ENCODE data around the gene PRKCE. TPM values are rescaled to one million over a fixed set of nuclear protein-coding genes. Genes with fewer than 3 reads are reported as not detected.

The PRKCE gene
- total RNA-seq, 1 experiment from 2014 or later: 14.8 TPM

- TF ChIP-seq CBX3 (IDR thresholded peaks at IDR 0.05; ENCODE audit: low read depth): no peak
These were observed 338.7 kb downstream of the PRKCE start (continued) for GRCh38 chr2:45990131-45990530.

GRCh38 chr2:45992021-45992740 is 340.7 kb downstream of the PRKCE start:
- DNase-seq (ENCODE audit: low read depth, low spot score): no peak
- Histone ChIP-seq H2AFZ (ENCODE audit: low read depth, low read length, poor library complexity, severe bottlenecking) (no peak overlapping the region), H3K4me3 (replicated peaks in 1 of 2; ENCODE audit: low read depth in 1 of 2, low read length in 2 of 2) (no peak overlapping the region), H4K20me1 (ENCODE audit: insufficient read depth) (no peaks in the 10 kb centered on the region), H3K4me1 (ENCODE audit: control insufficient read depth in 1 of 2, insufficient read depth in 2 of 2, low read length in 2 of 2) (peaks cover 0 to 21% of the 10 kb centered on the region in 2 experiments; a peak in 1 of 4 replicates), H3K36me3 (ENCODE audit: control insufficient read depth in 1 of 2, insufficient read depth in 2 of 2, low read length in 2 of 2) (no peaks in the 10 kb centered on the region), H3K9me3 (ENCODE audit: control insufficient read depth in 1 of 2, insufficient read depth in 1 of 2, low read depth in 1 of 2, low read length in 2 of 2) (no peaks in the 10 kb centered on the region), H3K27me3 (ENCODE audit: insufficient read depth, low read length) (no peaks in the 10 kb centered on the region), H3K27ac (ENCODE audit: low read depth, low read length) (no peak overlapping the region), H3K4me2 (ENCODE audit: low read length) (no peak overlapping the region), H3K9me2 (ENCODE audit: insufficient read depth) (no peaks in the 10 kb centered on the region), H3K9ac (ENCODE audit: low read length) (no peak overlapping the region), H3K79me2 (ENCODE audit: insufficient read depth, low read length) (no peaks in the 10 kb centered on the region)
- TF ChIP-seq CTCF (IDR thresholded peaks at IDR 0.05 in 2 of 3, conservative IDR thresholded peaks at IDR 0.05 in 1 of 3; ENCODE audit: borderline replicate concordance in 1 of 3, insufficient read depth in 1 of 3, low read depth in 2 of 3, low read length in 2 of 3) (no peak), POLR2A (IDR thresholded peaks at IDR 0.05; ENCODE audit: borderline replicate concordance, extremely low read depth, insufficient read depth, insufficient read length) (no peak), SRF (IDR thresholded peaks at IDR 0.05; ENCODE audit: low read depth) (no peak), REST (IDR thresholded peaks at IDR 0.05; ENCODE audit: low read depth) (no peak), YY1 (IDR thresholded peaks at IDR 0.05; ENCODE audit: extremely low read depth, insufficient replicate concordance, low read depth, low read length) (no peak), MAX (IDR thresholded peaks at IDR 0.05) (no peak), POLR2AphosphoS5 (IDR thresholded peaks at IDR 0.05; ENCODE audit: low read depth, low read length) (no peak), EZH2 (IDR thresholded peaks at IDR 0.05) (no peak), TCF7L2 (IDR thresholded peaks at IDR 0.05; ENCODE audit: borderline replicate concordance, extremely low read depth, insufficient read depth, insufficient read length) (no peak), EGR1 (IDR thresholded peaks at IDR 0.05; ENCODE audit: low read depth) (no peak), SIN3A (IDR thresholded peaks at IDR 0.05; ENCODE audit: low read depth) (no peak), SP1 (IDR thresholded peaks at IDR 0.05; ENCODE audit: low read depth) (no peak), RAD21 (IDR thresholded peaks at IDR 0.05; ENCODE audit: low read depth) (no peak), FOSL1 (IDR thresholded peaks at IDR 0.05; ENCODE audit: low read depth) (no peak), JUND (IDR thresholded peaks at IDR 0.05) (no peak)
- POLR2A ChIA-PET: no interaction called here
- RAD21 ChIA-PET (ENCODE audit: low non-redundant PET in 1 of 2, low total read pairs in 2 of 2, uncharacterized antibody in 2 of 2, unreplicated experiment in 2 of 2): interaction anchor here in 1 of 2 experiments (0.6 kb wide), 1 partner anchor 416 kb away, joined by 6 read pairs; no protein-coding TSS in a partner anchor
- intact Hi-C loops (cut with micrococcal nuclease): loop anchor here (5.0 to 10.0 kb wide), 2 partner anchors 350 to 653 kb away; no protein-coding TSS in a partner anchor
- CTCF ChIA-PET: interaction anchor here (0.8 to 2.1 kb wide), 8 partner anchors 12 to 374 kb away, joined by 3 to 11 read pairs (median 4); no protein-coding TSS in a partner anchor
- BruUV-seq (replicated peaks): no TSS peak
- ATAC-seq: no peak
